Ovary (tissue), 9 donors: ENCODE data around the gene CTBP2. TPM values are rescaled to one million over a fixed set of nuclear protein-coding genes. Genes with fewer than 3 reads are reported as not detected.

Experiments used
- DNase-seq, 5 donors: peaks; one replicate each; pipeline ENCODE4 v3.0.0-alpha.2; 2019 to 2020
- H3K27ac ChIP-seq, 2 donors: fragments of 200-600 bp; one replicate each; pipeline versions ENCODE4 v1.5.1 to v1.8.0; 2019 to 2022
- H3K27me3 ChIP-seq: fragments of 200-600 bp; one replicate; pipeline ENCODE4 v1.8.0; 2022
- H3K36me3 ChIP-seq: fragments of 200-600 bp; sonication (generic); one replicate; pipeline ENCODE4 v1.5.1; 2019
- H3K4me1 ChIP-seq: one replicate; pipeline ENCODE4 v1.8.1; 2013; ENCODE audit warnings: mild to moderate bottlenecking, moderate library complexity; ENCODE audit not compliant: insufficient read depth
- H3K4me3 ChIP-seq: fragments of 200-600 bp; sonication (generic); one replicate; pipeline ENCODE4 v1.5.1; 2017
- H3K9me3 ChIP-seq, 2 donors: fragments of 200-600 bp in 1 of 2; sonication (generic) in 1 of 2; one replicate each; pipeline versions ENCODE4 v1.5.1 to v1.8.1; 2013 to 2019; ENCODE audit warnings: mild to moderate bottlenecking in 1 of 2, moderate library complexity in 1 of 2
- CTCF ChIP-seq, 3 donors: fragments of 450-650 bp in 2 of 3; fragments of 200-600 bp in 1 of 3; IDR thresholded peaks; one replicate each; pipeline versions ENCODE4 v1.5.1 to v1.8.0; 2016 to 2022; ENCODE audit warnings: antibody characterized with exemption in 3 of 3, mild to moderate bottlenecking in 1 of 3
- EP300 ChIP-seq: sonication (generic); formaldehyde crosslinking; IDR thresholded peaks from one replicate; pipeline ENCODE4 v1.6.1; 2017; ENCODE audit warnings: antibody characterized with exemption
- POLR2A ChIP-seq: fragments of 450-650 bp; IDR thresholded peaks from one replicate; pipeline ENCODE4 v1.6.1; 2017; ENCODE audit warnings: antibody characterized with exemption, mild to moderate bottlenecking, moderate library complexity
- WGBS, 3 donors: extraction: QIAGEN DNeasy Blood & Tissue Kit in 1 of 3; methylation state at CpG; one replicate each; pipeline versions ENCODE4 v1.1.5 to v1.1.7; 2013 to 2017; 5-methylcytosine and 5-hydroxymethylcytosine counted together
- intact Hi-C, 4 donors: fragments of 100-400 bp; cut with DNase I; formaldehyde crosslinking; loops; one replicate each; pipeline versions ENCODE4 v1.11.0 to v1.15.1; 2022 to 2023
- polyA plus RNA-seq, 2 donors: library from polyadenylated mRNA; stranded (reverse); fragments of 200-250 nt in 1 of 2; fragments of 350-450 nt in 1 of 2; fragmentation: Illumina TruSeq in 1 of 2; extraction: RNeasy Lipid Tissue Mini Kit (QIAGEN cat#74804) in 1 of 2; gene quantifications; one replicate each; pipeline ENCODE4 v1.2.3, GENCODE V29; 2013 to 2014
- total RNA-seq, 7 donors: library from RNA; depleted of rRNA in 2 of 7; stranded (reverse); fragments of >200 nt in 2 of 7; fragmentation: NEBNext Ultra II Directional in 3 of 7; extraction: Animal tissue kit (Norgen Biotek cat#: 25700) in 3 of 7; gene quantifications; one replicate each; pipeline versions ENCODE4 v1.1.0 to v1.2.4, GENCODE V29; 2016 to 2023
- donor health status: DM: no; HTN: no; CAD: no; lungs with moderate emphysema.
- donor health status: DM: no; HTN: no; CAD: no.
- donor health status: Bipolar disorder and iron deficiency.
- donor health status: DM: yes; HTN: yes; CAD: no.
- donor health status: DM: no; HTN: no; CAD: no.
- donor health status: DM: yes; HTN: yes; CAD: no.

CTBP2 gene
- total and polyA plus RNA-seq, 9 donors, result 25.3 to 107 (median 69.5) TPM

DNA sequence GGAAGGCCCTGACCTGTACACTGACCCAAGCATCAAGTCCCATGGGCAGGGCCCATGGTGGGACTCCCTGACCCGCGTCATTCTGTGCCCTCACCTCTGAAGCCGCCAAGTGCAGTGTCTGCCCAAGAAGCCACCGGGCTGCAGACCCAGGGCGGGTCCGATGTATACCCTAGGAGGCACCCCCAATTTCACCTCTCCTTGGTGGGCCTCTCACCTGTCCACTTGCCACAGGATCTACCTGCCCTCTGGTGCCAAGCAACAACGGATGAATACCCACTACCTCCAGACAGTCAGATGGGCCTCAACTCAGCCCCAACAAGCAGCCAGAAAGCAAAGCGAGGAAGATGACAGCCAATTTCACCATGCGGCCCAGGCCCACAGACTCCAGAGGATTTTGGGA is 92.6 kb downstream of the CTBP2 start:
- Histone ChIP-seq H3K9me3 (no peaks in the 10 kb centered on the region), H3K36me3 (no peaks in the 10 kb centered on the region), H3K4me1 (peaks cover 24% of the 10 kb centered on the region), H3K27ac (no peak overlapping the region), H3K4me3 (no peak overlapping the region), H3K27me3 (no peaks in the 10 kb centered on the region)
- intact Hi-C loops, result loop anchor here in 2 of 4 donors (10.0 kb wide), 3 partner anchors 77 to 533 kb away; no protein-coding TSS in a partner anchor
- 93 to 97% (median 94%) methylated on average over 9 of the region's 9 CpGs for WGBS, 3 donors
- peak in 1 of 5 donors; percentile 20 for DNase-seq
- TF ChIP-seq POLR2A (no peak), EP300 (no peak), CTCF (IDR thresholded peaks at IDR 0.05) (no peak)

DNA sequence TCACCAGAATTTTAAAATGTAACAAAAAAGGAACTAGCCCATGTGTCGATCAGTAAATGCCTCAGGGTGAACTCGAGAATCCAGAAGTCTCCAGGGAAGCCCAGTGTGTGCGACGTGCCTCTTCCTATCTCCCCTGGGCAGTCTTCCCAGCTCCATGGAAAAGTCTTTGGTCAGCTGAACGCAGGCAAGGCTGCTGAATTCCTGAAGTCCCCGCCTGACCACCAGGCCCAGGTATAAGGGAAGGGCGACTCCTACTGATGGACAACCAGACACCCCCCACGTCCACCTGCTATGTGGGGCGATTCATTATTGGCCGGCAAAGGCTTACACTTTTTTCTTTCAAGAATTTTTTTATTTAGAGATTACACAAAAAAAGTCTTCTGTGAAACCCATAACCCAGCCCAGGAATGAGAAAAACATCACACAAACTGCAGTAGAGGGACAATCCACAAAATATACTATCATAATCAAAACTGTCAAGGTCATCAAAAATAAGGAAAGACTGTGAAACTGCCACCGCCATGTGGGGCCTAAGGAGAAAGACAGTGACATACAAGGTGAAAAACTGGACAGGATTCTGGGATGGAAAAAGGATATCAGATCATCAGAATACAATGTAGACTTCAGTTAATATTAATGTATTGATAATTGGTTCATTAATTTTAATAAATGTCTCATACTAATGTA is 93.5 kb downstream of the CTBP2 start:
- no peak overlapping the region for H3K4me3 ChIP-seq
- no peaks in the 10 kb centered on the region for H3K36me3 ChIP-seq
- intact Hi-C loops, result loop anchor here in 2 of 4 donors (10.0 kb wide), 3 partner anchors 78 to 532 kb away; no protein-coding TSS in a partner anchor
- H3K4me1 ChIP-seq, result peaks cover 24% of the 10 kb centered on the region
- DNase-seq, result peak in 1 of 5 donors; percentile 21
- WGBS, 3 donors, result 69 to 75% (median 69%) methylated on average over 11 of the region's 11 CpGs
- no peaks in the 10 kb centered on the region for H3K9me3 ChIP-seq
- TF ChIP-seq EP300, result no peak
- no peak for TF ChIP-seq POLR2A
- no peak for TF ChIP-seq CTCF (IDR thresholded peaks at IDR 0.05)
- no peaks in the 10 kb centered on the region for H3K27me3 ChIP-seq
- H3K27ac ChIP-seq, result no peak overlapping the region

DNA sequence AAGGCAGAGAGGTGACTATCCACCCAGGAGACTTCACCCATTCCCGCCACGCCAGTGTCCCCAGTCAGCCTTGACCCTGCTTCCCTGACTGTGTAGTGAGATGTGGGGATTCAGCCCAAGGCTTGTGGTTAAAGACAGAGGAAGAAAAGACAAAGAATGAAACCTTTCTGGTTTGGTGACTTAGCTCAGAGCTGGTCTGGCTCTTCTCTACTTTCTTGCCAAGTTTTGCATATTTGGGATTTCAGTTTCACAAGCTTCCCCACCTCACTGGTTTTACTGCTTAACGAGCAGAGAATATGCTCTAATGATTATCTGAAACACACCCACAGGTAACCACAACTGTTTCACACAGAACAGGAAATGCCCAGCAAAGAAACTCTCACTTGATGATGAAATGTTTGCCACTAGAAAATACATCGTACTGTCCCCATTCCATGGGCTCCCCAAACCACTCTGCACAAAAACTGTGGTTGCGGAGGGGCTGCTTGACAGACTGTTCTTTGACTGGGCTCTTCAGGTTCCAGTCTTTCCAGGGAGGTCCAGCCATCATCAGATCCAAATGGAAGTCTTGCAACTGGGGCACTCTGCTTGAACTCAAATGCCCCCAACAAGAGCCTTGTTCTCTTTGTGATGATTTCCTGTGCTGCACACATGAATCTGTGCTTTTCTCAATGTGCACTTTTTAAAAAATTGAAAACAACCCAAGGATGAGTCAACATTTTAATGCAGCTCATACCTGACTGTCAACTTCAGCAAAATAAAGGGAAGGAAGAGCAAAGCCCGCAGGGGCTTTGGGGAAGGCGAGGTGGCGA is 95.5 kb downstream of the CTBP2 start:
- 39 to 42% (median 41%) methylated on average over 8 of the region's 8 CpGs for WGBS, 3 donors

More for the DNA sequence above, 95.5 kb downstream of the CTBP2 start:
- intact Hi-C loops, result loop anchor here in 3 of 4 donors (5.0 to 10.0 kb wide), 4 partner anchors 80 to 530 kb away; no protein-coding TSS in a partner anchor
- Histone ChIP-seq H3K4me3 (no peak overlapping the region), H3K27ac (peak overlapping the region; percentile 2 to 15), H3K9me3 (no peaks in the 10 kb centered on the region), H3K4me1 (peaks cover 36% of the 10 kb centered on the region), H3K36me3 (no peaks in the 10 kb centered on the region), H3K27me3 (no peaks in the 10 kb centered on the region)
- peak in 2 of 5 donors; percentile 18 to 20 for DNase-seq
- no peak for TF ChIP-seq POLR2A
- TF ChIP-seq CTCF (IDR thresholded peaks at IDR 0.05), result no peak
